ENCODE measurements around the gene ADI1. TPM values are rescaled to one million over a fixed set of nuclear protein-coding genes. Genes with fewer than 3 reads are reported as not detected.

ADI1 gene
- total RNA-seq, 2 donors from 2014 or later: 83.2 to 83.5 TPM

- Histone ChIP-seq H3K9ac (ENCODE audit: low read depth in 2 of 2, low read length in 2 of 2) (no peak overlapping the region), H3K9me3 (no peaks in the 10 kb centered on the region), H3K4me3 (no peak overlapping the region), H3K27me3 (no peaks in the 10 kb centered on the region), H3K36me3 (peaks cover 8% of the 10 kb centered on the region), H3K4me1 (no peaks in the 10 kb centered on the region), H3K27ac (no peak overlapping the region)
- intact Hi-C loops (cut with DNase I): no loop called here
- TF ChIP-seq CTCF (IDR thresholded peaks at IDR 0.05): no peak
- DNase-seq: no peak
Observed at GRCh38 chr2:3469486-3469885, 49.8 kb downstream of the ADI1 start.

GRCh38 chr2:3468296-3468988, 50.9 kb downstream of the ADI1 start:
- H3K4me3 ChIP-seq: no peak overlapping the region
- no peaks in the 10 kb centered on the region for H3K9me3 ChIP-seq
- no peak overlapping the region for H3K27ac ChIP-seq
- H3K9ac ChIP-seq (ENCODE audit: low read depth in 2 of 2, low read length in 2 of 2): no peak overlapping the region
- DNase-seq: no peak
- intact Hi-C loops (cut with DNase I): no loop called here
- H3K27me3 ChIP-seq: no peaks in the 10 kb centered on the region
- TF ChIP-seq CTCF (IDR thresholded peaks at IDR 0.05): no peak
- peaks cover 8% of the 10 kb centered on the region for H3K36me3 ChIP-seq
- H3K4me1 ChIP-seq: no peaks in the 10 kb centered on the region

GRCh38 chr2:3467654-3468053, 51.7 kb downstream of the ADI1 start:
- Histone ChIP-seq H3K27me3 (no peaks in the 10 kb centered on the region), H3K36me3 (peaks cover 8% of the 10 kb centered on the region), H3K4me1 (no peaks in the 10 kb centered on the region), H3K9me3 (no peaks in the 10 kb centered on the region), H3K4me3 (no peak overlapping the region), H3K27ac (no peak overlapping the region), H3K9ac (ENCODE audit: low read depth in 2 of 2, low read length in 2 of 2) (no peak overlapping the region)
- intact Hi-C loops (cut with DNase I): no loop called here
- no peak for TF ChIP-seq CTCF (IDR thresholded peaks at IDR 0.05)
- no peak for DNase-seq

- Histone ChIP-seq H3K4me1 (no peaks in the 10 kb centered on the region), H3K27ac (no peak overlapping the region), H3K9ac (ENCODE audit: low read depth in 2 of 2, low read length in 2 of 2) (no peak overlapping the region), H3K36me3 (peaks cover 7% of the 10 kb centered on the region), H3K9me3 (no peaks in the 10 kb centered on the region), H3K4me3 (no peak overlapping the region), H3K27me3 (no peaks in the 10 kb centered on the region)
- intact Hi-C loops (cut with DNase I): no loop called here
- no peak for TF ChIP-seq CTCF (IDR thresholded peaks at IDR 0.05)
- no peak for DNase-seq
Observed at GRCh38 chr2:3466966-3467365, 52.4 kb downstream of the ADI1 start.

GRCh38 chr2:3466482-3466863, 52.9 kb downstream of the ADI1 start:
- H3K4me3 ChIP-seq: no peak overlapping the region
- TF ChIP-seq CTCF (IDR thresholded peaks at IDR 0.05): no peak
- no peaks in the 10 kb centered on the region for H3K9me3 ChIP-seq
- H3K27me3 ChIP-seq: no peaks in the 10 kb centered on the region
- intact Hi-C loops (cut with DNase I): no loop called here
- H3K4me1 ChIP-seq: no peaks in the 10 kb centered on the region
- DNase-seq: no peak
- peaks cover 2% of the 10 kb centered on the region for H3K36me3 ChIP-seq
- no peak overlapping the region for H3K9ac ChIP-seq (ENCODE audit: low read depth in 2 of 2, low read length in 2 of 2)
- no peak overlapping the region for H3K27ac ChIP-seq

All from colonic mucosa (tissue), 4 donors.